Fibroblast of lung (primary cell): ENCODE data around the gene PRSS22. TPM values are rescaled to one million over a fixed set of nuclear protein-coding genes. Genes with fewer than 3 reads are reported as not detected.

Experiments
- DNase-seq, 2 donors: peaks; one replicate each; pipeline versions ENCODE4 v3.0.0 to v3.0.0-alpha.2; 2010; ENCODE audit warnings: low read depth in 2 of 2
- H2AFZ ChIP-seq: 2 replicates; pipeline ENCODE4 v1.5.1; 2012; ENCODE audit warnings: low read length, control low read depth, inconsistent platforms
- H3K27ac ChIP-seq: 2 replicates; pipeline ENCODE4 v1.5.1; 2011; ENCODE audit warnings: low read length, control low read depth; ENCODE audit not compliant: insufficient read depth
- H3K27me3 ChIP-seq: 2 replicates; pipeline ENCODE4 v1.5.1; 2011; ENCODE audit warnings: mild to moderate bottlenecking, low read length; ENCODE audit not compliant: control insufficient read depth, insufficient read depth
- H3K36me3 ChIP-seq: 2 replicates; pipeline ENCODE4 v1.5.1; 2011; ENCODE audit warnings: low read length; ENCODE audit not compliant: control insufficient read depth, insufficient read depth
- H3K4me1 ChIP-seq: 2 replicates; pipeline ENCODE4 v1.5.1; 2011; ENCODE audit warnings: low read length; ENCODE audit not compliant: control insufficient read depth, insufficient read depth; ENCODE audit errors: extremely low read depth
- H3K4me2 ChIP-seq: 2 replicates; pipeline ENCODE4 v1.5.1; 2011; ENCODE audit warnings: low read length, control low read depth; ENCODE audit not compliant: insufficient read depth; ENCODE audit errors: extremely low read depth
- H3K4me3 ChIP-seq, 4 experiments: fragments of 200-600 bp in 1 of 4; sonication (generic) in 1 of 4; replicated peaks in 1 of 4; 2 replicates each; pipeline ENCODE4 v1.5.1; 2011 to 2016; ENCODE audit warnings: low read length in 4 of 4, low read depth in 3 of 4, mild to moderate bottlenecking in 3 of 4, control low read depth in 2 of 4, inconsistent platforms in 1 of 4, mixed read lengths in 1 of 4; ENCODE audit not compliant: insufficient read depth in 1 of 4; ENCODE audit errors: control extremely low read depth in 1 of 4
- H3K79me2 ChIP-seq: 2 replicates; pipeline ENCODE4 v1.5.1; 2012; ENCODE audit warnings: mild to moderate bottlenecking, low read length, inconsistent platforms; ENCODE audit not compliant: control insufficient read depth, insufficient read depth
- H3K9ac ChIP-seq: 2 replicates; pipeline ENCODE4 v1.5.1; 2011; ENCODE audit warnings: mild to moderate bottlenecking, low read length, control low read depth; ENCODE audit not compliant: insufficient read depth
- H3K9me3 ChIP-seq: 2 replicates; pipeline ENCODE4 v1.5.1; 2012; ENCODE audit warnings: low read depth, low read length; ENCODE audit not compliant: control insufficient read depth, insufficient read depth
- H4K20me1 ChIP-seq: 2 replicates; pipeline ENCODE4 v1.5.1; 2011; ENCODE audit warnings: low read length; ENCODE audit not compliant: control insufficient read depth, insufficient read depth; ENCODE audit errors: extremely low read depth
- EZH2 ChIP-seq: IDR thresholded peaks from 2 replicates; pipeline ENCODE4 v1.5.1; 2012; ENCODE audit warnings: low read length, control low read depth, mild to moderate bottlenecking; ENCODE audit errors: missing control alignments
- polyA plus RNA-seq, 2 donors: library from polyadenylated mRNA; depleted of rRNA in 1 of 2; stranded (reverse) in 1 of 2; unstranded in 1 of 2; fragments of >200 nt; gene quantifications; 2 replicates each; pipeline ENCODE4 v1.2.1, GENCODE V29; 2011 to 2012; ENCODE audit warnings: missing spikeins in 1 of 2
- total RNA-seq: library from RNA; depleted of rRNA; stranded (reverse); fragments of >200 nt; gene quantifications from 2 replicates; pipeline ENCODE4 v1.2.1, GENCODE V29; 2014
- TF ChIP-seq, protein P1 (sequence below), 2 donors: IDR thresholded peaks in 1 of 2; conservative IDR thresholded peaks in 1 of 2; 1 replicate in 1 of 2; 2 replicates in 1 of 2; pipeline ENCODE4 v1.5.1; 2011 to 2012; ENCODE audit warnings: low read length in 2 of 2, control low read depth in 1 of 2, inconsistent platforms in 1 of 2, low read depth in 1 of 2, mild to moderate bottlenecking in 1 of 2

Gene PRSS22
- total and polyA plus RNA-seq, 2 donors (not counting 1 experiment from before 2014, with no cell fraction given), result 0.17 TPM; not detected in 1

DNA sequence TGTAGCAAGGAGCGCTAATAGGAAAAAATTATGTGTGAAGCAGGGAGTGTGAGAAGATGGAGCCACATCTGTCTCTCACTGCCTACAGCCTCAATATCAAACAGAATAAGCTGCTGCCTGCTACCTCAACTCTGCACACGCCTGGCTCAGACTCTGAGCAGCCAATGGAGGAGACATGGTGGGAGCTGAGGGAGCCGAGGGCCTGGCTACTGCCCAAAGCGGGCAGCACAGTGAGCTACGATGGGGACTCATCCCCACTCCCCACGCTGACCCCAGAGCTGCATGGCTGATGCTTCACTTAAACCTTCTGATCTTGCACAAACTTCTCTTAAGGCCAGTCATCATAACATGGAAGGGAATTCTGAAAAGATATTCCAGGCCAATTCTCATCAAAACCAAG lies 14.0 kb upstream of the PRSS22 start:
- Histone ChIP-seq H4K20me1 (no peaks in the 10 kb centered on the region), H3K27me3 (no peaks in the 10 kb centered on the region), H3K27ac (no peak overlapping the region), H3K9me3 (no peaks in the 10 kb centered on the region), H3K79me2 (no peaks in the 10 kb centered on the region), H2AFZ (no peak overlapping the region), H3K4me2 (no peak overlapping the region), H3K9ac (no peak overlapping the region), H3K36me3 (no peaks in the 10 kb centered on the region), H3K4me1 (no peaks in the 10 kb centered on the region), H3K4me3 (no peak overlapping the region)
- no peak for DNase-seq
- no peak for TF ChIP-seq EZH2
- TF ChIP-seq, protein P1, sequence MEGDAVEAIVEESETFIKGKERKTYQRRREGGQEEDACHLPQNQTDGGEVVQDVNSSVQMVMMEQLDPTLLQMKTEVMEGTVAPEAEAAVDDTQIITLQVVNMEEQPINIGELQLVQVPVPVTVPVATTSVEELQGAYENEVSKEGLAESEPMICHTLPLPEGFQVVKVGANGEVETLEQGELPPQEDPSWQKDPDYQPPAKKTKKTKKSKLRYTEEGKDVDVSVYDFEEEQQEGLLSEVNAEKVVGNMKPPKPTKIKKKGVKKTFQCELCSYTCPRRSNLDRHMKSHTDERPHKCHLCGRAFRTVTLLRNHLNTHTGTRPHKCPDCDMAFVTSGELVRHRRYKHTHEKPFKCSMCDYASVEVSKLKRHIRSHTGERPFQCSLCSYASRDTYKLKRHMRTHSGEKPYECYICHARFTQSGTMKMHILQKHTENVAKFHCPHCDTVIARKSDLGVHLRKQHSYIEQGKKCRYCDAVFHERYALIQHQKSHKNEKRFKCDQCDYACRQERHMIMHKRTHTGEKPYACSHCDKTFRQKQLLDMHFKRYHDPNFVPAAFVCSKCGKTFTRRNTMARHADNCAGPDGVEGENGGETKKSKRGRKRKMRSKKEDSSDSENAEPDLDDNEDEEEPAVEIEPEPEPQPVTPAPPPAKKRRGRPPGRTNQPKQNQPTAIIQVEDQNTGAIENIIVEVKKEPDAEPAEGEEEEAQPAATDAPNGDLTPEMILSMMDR (conservative IDR thresholded peaks at IDR 0.05 in 1 of 2, IDR thresholded peaks at IDR 0.05 in 1 of 2; ENCODE audit: low read depth in 1 of 2, low read length in 2 of 2), result no peak

DNA sequence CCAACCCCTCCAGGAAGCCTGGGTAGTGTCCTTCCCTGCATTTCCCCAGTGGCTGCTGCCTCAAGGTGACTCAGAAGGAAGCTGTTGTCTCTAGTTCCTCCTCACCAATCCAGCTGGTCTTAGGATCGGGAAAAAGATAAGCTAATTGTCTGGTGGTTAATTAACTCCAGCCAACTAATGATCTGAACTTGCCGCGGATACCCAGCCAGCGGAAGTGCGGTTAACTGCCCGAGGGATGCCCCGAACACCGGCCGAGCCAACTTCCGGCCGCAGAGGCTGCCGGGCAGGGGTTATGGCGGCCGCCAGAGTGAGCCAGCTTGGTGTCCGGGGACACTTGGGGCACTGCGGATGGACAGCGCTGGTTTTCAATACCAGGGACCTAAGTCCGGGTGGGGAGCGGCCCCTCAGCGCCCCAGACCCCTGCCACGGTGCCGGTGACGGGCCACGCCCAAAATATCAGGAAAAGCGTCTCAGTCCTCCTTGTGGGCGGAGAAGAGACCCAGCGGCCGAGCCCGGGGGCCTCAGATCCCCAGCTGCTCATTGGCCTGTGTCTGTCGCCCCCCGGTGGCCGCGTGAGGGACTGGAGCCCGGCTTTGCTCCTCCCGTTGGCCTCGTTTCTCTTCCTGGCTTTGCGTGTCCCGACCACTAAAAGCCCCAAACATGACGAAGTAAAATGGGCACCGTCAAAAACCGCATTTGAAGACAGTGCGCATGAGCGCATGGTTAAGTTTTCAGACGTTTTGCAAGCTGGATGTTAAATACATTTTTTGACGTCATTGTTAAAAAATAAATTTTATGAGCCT lies 10.2 kb upstream of the PRSS22 start:
- no peaks in the 10 kb centered on the region for H3K4me1 ChIP-seq
- H3K4me3 ChIP-seq, result peak overlapping the region; percentile 32 to 77 (median 60)
- peak overlapping the region; percentile 91 for H3K27ac ChIP-seq
- H3K4me2 ChIP-seq, result peak overlapping the region; percentile 75
- no peaks in the 10 kb centered on the region for H3K36me3 ChIP-seq
- peak overlapping the region; percentile 84 for H3K9ac ChIP-seq
- DNase-seq, result peak; percentile 91 to 92
- peak overlapping the region; percentile 97 for H2AFZ ChIP-seq
- H3K9me3 ChIP-seq, result no peaks in the 10 kb centered on the region
- H4K20me1 ChIP-seq, result no peaks in the 10 kb centered on the region
- H3K79me2 ChIP-seq, result no peaks in the 10 kb centered on the region
- TF ChIP-seq, protein P1 (conservative IDR thresholded peaks at IDR 0.05 in 1 of 2, IDR thresholded peaks at IDR 0.05 in 1 of 2; ENCODE audit: low read depth in 1 of 2, low read length in 2 of 2), result peak; percentile 85 to 88
- TF ChIP-seq EZH2, result no peak
- H3K27me3 ChIP-seq, result no peaks in the 10 kb centered on the region

DNA sequence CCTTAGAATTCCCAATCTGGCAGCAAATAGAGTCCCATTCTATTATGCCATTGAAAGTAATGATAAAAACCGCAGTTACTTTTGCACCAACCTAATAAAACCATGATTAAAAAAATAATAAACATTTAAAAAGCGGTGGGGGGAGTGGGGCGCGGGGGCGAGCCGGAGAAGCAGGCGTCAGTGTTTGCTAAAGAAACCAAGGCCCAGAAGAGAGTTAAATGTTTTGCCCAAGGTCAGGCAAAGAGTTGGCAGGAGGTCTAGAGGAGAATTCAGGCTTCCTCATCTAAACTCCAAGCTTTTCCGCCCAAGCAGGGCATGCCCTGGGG lies 9.7 kb upstream of the PRSS22 start:
- Histone ChIP-seq H3K9ac (peak overlapping the region; percentile 84), H3K27me3 (no peaks in the 10 kb centered on the region), H4K20me1 (no peaks in the 10 kb centered on the region), H3K27ac (peak overlapping the region; percentile 91), H3K36me3 (no peaks in the 10 kb centered on the region), H3K4me3 (peak overlapping the region; percentile 32 to 77 (median 60)), H3K4me2 (peak overlapping the region; percentile 75), H3K79me2 (no peaks in the 10 kb centered on the region), H3K4me1 (no peaks in the 10 kb centered on the region), H2AFZ (peak overlapping the region; percentile 97), H3K9me3 (no peaks in the 10 kb centered on the region)
- TF ChIP-seq EZH2, result no peak
- TF ChIP-seq, protein P1 (conservative IDR thresholded peaks at IDR 0.05 in 1 of 2, IDR thresholded peaks at IDR 0.05 in 1 of 2; ENCODE audit: low read depth in 1 of 2, low read length in 2 of 2), result no peak
- DNase-seq, result no peak
